GM06990 (cell line): Measurements from ENCODE around the gene FRMD5.

Experiments
- DNase-seq: peaks from one replicate; pipeline ENCODE4 v3.0.0-alpha.2; 2011; ENCODE audit not compliant: insufficient read length; ENCODE audit errors: extremely low read depth
- H3K27me3 ChIP-seq: replicated peaks from 2 replicates; pipeline ENCODE4 v1.6.0; 2011; ENCODE audit warnings: low read length; ENCODE audit not compliant: control insufficient read depth, insufficient read depth
- H3K36me3 ChIP-seq: 2 replicates; pipeline ENCODE4 v1.5.1; 2011; ENCODE audit warnings: low read length; ENCODE audit not compliant: control insufficient read depth, insufficient read depth
- H3K4me3 ChIP-seq: replicated peaks from 2 replicates; pipeline ENCODE4 v1.5.1; 2011; ENCODE audit warnings: low read depth, mild to moderate bottlenecking, control low read depth, low read length
- CTCF ChIP-seq: IDR thresholded peaks from 2 replicates; pipeline ENCODE4 v1.5.1; 2011; ENCODE audit warnings: low read length, control low read depth, mild to moderate bottlenecking, inconsistent platforms; ENCODE audit not compliant: insufficient read depth, poor library complexity, severe bottlenecking

The FRMD5 gene

GRCh38 chr15:44222478-44222877 lies 27.4 kb upstream of the FRMD5 start:
- no peaks in the 10 kb centered on the region for H3K36me3 ChIP-seq
- TF ChIP-seq CTCF: no peak
- DNase-seq: no peak
- H3K27me3 ChIP-seq: no peaks in the 10 kb centered on the region
- no peak overlapping the region for H3K4me3 ChIP-seq

- Histone ChIP-seq H3K36me3 (no peaks in the 10 kb centered on the region), H3K27me3 (no peaks in the 10 kb centered on the region), H3K4me3 (no peak overlapping the region)
- DNase-seq: no peak
- no peak for TF ChIP-seq CTCF
Observed at GRCh38 chr15:44219073-44219472, 24.0 kb upstream of the FRMD5 start.

- TF ChIP-seq CTCF: no peak
- Histone ChIP-seq H3K27me3 (no peaks in the 10 kb centered on the region), H3K36me3 (no peaks in the 10 kb centered on the region), H3K4me3 (no peak overlapping the region)
- DNase-seq: no peak
Observed at GRCh38 chr15:44216958-44217357, 21.9 kb upstream of the FRMD5 start.

GRCh38 chr15:44215594-44215993 lies 20.5 kb upstream of the FRMD5 start:
- no peak for DNase-seq
- Histone ChIP-seq H3K4me3 (no peak overlapping the region), H3K36me3 (no peaks in the 10 kb centered on the region), H3K27me3 (no peaks in the 10 kb centered on the region)
- TF ChIP-seq CTCF: no peak

GRCh38 chr15:44208956-44209355 lies 13.9 kb upstream of the FRMD5 start:
- H3K4me3 ChIP-seq: no peak overlapping the region
- no peaks in the 10 kb centered on the region for H3K36me3 ChIP-seq
- no peaks in the 10 kb centered on the region for H3K27me3 ChIP-seq
- no peak for TF ChIP-seq CTCF
- no peak for DNase-seq

- DNase-seq: no peak
- Histone ChIP-seq H3K27me3 (no peaks in the 10 kb centered on the region), H3K4me3 (no peak overlapping the region), H3K36me3 (no peaks in the 10 kb centered on the region)
- no peak for TF ChIP-seq CTCF
Observed at GRCh38 chr15:44207643-44208042, 12.6 kb upstream of the FRMD5 start.
